ENCODE results near the gene LBP.
A peak's percentile ranks its signal among the peaks of the same experiment; 100 is the strongest.
"Not testable (repeated sequence)": the region's sequence is repeated elsewhere in the genome, so short reads cannot be mapped to it uniquely, and the experiment has no call there.

LBP gene

DNA sequence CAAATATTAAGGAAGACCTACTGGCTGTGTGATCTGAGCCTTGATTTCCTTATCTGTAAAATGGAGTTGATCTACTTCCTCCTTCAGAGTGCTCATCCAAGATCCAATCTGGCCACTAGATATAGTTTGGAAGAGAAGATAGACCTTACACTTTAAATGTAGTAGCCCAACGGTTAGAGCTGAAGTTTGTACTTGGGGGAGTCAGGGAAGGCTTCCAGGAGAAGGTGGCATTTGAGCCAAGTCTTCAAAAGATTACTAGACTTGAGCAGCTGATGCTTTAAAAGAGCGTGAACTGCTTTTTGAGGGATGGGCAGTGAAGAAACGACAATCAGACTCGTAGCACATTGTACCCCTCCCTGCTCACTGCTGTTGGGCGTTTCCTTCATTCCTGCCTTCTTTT, 3.6 kb downstream of the LBP start:
- DNase-seq, result no peak
- TF ChIP-seq GATA1 (IDR thresholded peaks at IDR 0.05; ENCODE audit: low read depth, low read length) (no peak), POLR2A (IDR thresholded peaks at IDR 0.05; ENCODE audit: low read length) (no peak)

DNA sequence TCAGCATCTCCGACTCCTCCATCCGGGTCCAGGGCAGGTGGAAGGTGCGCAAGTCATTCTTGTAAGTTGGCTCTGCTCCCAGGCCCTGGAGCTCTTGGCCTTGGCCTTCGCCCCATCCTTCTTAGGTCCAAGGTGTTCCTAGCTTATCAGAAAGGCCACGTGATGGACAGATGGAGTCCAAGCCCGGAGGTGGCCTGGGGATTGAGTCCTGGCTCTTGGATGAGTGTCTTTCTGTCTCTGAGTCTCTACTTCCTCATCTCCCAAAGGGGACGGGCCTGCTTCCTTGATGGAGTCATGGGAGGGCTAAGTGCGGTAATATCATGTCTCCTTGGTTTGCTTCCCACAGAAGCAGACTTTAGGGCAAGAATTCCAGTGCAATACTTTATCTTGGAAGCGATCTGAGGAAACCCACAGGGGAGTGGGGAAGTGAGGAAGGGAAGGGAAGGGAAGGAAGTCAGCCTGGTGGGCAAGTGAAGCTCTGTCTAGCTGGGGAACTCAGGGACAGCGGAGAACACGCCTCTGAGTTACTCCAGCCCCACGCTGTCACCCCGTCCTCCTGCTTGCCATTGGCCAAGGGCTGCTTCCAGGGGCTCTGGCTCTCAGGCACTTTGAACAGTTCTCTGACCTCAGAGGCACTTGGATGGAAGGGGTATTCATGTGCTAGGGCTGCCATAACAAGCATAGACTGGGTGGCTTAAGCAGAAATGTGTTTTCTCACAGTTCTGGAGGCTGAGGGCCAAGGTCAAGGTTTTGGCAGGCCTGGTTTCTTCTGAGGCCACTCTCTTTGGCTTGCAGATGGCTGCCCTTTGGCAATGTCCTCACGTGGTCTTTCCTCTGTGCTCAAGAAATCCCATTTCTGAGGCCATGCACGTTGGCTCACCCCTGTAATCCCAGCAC, 4.8 kb downstream of the LBP start:
- TF ChIP-seq POLR2A (IDR thresholded peaks at IDR 0.05; ENCODE audit: low read length), result no peak
- DNase-seq, result no peak

DNA sequence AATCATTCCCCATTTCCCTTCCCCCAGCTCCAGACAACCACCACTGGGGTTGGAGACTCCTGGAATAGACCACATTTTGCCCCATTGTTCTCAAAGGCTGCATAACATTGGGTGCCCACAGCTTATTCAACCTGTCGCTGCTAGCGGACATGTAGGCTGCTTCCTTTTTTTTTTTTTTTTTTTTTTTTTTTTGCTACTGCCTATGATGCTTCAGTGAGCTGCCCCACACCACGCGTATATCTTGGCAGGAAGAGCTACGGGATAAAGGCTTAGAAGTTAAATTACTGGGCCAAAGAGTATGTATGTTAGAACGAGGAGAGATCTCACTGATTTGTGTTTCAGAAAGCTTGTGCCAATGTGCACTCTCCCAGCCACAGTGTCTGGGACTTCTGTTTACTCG, 7.0 kb downstream of the LBP start:
- no peak for DNase-seq

DNA sequence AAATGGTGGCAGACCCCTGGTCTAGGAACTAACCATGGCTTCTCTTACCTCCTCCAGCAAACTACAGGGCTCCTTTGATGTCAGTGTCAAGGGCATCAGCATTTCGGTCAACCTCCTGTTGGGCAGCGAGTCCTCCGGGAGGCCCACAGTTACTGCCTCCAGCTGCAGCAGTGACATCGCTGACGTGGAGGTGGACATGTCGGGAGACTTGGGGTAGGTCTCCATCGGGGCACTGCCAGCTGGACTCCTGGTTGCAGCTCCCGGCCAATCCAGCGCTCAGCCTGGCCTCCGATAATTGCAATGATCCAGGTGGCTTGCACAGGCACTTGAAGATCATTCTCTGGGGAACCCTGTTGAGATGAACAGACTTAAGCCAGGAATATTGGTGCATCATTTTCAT, 7.9 kb downstream of the LBP start:
- no peak for DNase-seq
- TF ChIP-seq GATA1 (IDR thresholded peaks at IDR 0.05; ENCODE audit: low read depth, low read length), result no peak
- TF ChIP-seq POLR2A (IDR thresholded peaks at IDR 0.05; ENCODE audit: low read length), result no peak

More for the DNA sequence above, 7.0 kb downstream of the LBP start:
- TF ChIP-seq POLR2A (IDR thresholded peaks at IDR 0.05; ENCODE audit: low read length), result no peak
- no peak for TF ChIP-seq GATA1 (IDR thresholded peaks at IDR 0.05; ENCODE audit: low read depth, low read length)

DNA sequence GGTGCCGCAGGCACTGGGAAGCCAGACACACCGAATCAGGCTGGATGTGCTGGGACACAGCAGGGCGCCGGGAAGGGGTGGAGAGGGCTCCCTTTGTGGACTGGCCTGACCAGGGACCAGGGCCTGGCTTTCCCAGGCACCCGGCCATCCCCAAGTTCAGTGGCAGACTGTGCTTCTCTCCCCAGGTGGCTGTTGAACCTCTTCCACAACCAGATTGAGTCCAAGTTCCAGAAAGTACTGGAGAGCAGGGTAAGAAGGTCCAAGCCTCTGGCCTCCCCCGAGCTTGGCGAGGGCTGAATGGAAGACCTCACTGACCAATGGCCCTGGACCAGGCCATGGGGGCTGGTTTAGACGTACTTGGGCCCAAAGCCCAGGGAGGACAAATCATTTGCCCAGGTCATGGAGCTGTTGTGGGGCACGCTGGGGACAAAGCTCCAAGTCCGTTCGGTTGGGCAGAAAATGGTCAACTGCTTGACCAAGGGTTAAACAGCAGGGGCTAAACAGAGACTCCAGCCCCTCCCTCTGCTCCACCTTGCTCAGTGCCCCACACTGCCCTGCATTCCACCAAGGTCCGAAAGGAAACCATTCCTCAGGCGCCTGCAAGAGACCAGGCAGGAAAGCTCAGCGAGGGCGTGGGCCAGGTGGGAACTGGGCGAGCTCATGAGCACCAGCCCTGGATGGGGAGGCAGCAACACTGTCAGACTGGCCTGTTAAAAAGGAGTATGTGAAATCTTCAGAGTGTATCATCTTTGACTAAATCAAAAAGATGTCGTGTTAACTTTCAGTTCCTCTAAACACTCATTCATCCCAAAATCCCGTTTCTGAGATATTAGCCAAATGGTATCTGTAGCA, 9.1 kb downstream of the LBP start:
- DNase-seq, result no peak
- no peak for TF ChIP-seq GATA1 (IDR thresholded peaks at IDR 0.05; ENCODE audit: low read depth, low read length)
- no peak for TF ChIP-seq POLR2A (IDR thresholded peaks at IDR 0.05; ENCODE audit: low read length)

DNA sequence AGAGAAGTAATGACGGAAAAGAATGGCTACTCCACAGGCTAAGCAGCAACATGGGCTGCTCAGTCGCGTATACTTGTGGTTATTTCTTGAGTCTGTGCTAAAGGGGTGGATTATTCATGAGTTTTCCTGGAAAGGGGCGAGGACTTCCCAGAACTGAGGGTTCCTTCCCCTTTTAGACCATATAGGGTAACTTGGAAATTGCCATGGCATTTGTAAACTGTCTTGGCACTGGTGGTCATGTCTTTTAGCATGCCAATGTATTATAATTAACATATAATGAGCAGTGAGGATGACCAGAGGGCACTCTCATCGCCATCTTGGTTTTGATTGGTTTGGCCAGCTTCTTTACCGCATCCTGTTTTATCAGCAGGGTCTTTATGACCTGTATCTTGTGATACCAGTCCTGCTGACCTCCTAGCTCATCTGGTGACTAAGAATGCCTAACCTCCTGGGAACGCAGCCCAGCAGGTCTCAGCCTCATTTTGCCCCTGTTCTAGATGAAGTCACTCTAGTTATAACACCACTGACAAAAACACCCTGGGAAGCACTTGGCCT, 11.4 kb downstream of the LBP start:
- DNase-seq, result peak; percentile 62 to 71
- TF ChIP-seq POLR2A (IDR thresholded peaks at IDR 0.05; ENCODE audit: low read length), result no peak
- no peak for TF ChIP-seq GATA1 (IDR thresholded peaks at IDR 0.05; ENCODE audit: low read depth, low read length)

DNA sequence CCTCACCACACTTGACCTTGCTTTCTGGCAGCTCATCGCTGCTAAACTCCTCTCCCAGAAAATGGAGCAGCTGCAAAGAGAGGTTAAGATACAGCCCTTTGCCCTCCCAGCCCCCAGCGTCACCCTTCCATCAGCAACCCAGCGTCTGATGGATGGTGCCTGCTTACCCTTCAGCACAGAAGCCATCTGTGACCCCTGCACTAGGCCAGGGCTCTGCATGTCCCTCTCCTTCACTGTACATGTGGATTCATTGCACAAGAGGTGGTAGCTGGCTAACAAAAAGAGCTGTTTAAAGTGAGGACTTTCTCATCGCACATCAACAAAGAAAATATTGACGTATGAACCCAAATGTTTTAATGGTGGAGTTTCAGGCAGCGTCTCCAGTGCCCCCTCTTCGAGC, 12.3 kb downstream of the LBP start:
- TF ChIP-seq POLR2A (IDR thresholded peaks at IDR 0.05; ENCODE audit: low read length), result no peak
- TF ChIP-seq GATA1 (IDR thresholded peaks at IDR 0.05; ENCODE audit: low read depth, low read length), result no peak
- DNase-seq, result no peak

DNA sequence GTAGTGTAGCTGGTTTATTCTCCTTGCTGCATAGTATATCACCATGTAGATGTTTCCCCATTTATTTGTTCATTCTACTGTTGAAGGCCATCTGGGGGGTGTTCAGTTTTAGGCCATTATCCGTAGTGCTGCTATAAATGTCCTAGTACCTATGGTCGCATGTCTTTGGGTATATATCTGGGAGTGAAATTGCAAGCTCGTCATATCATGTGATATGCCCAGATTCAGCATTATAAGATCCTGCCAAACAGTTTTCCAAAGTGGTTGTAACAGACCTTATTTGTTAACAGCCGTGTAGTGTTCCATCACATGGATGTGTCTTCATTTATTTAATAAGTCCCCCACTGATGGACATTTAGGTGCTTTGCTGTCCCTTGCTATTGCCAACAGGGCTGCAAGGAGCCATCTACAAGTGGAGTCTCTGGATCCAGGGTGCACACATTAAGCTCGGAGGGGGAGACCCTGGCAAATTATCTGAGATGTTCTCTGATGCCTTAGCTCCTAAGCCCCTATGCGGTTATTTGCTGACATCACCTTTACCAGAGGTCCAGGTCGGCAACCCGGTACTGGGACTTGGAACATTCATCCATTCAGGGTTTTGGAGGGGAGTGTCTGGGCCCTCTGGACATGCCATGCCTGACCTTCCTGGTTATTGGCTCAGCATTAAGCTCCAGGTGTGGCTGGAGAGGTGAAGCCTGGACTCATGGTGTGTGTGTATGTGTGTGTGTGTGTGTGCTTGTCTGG, 16.9 kb downstream of the LBP start:
- no peak for DNase-seq
- no peak for TF ChIP-seq POLR2A (IDR thresholded peaks at IDR 0.05; ENCODE audit: low read length)
- no peak for TF ChIP-seq GATA1 (IDR thresholded peaks at IDR 0.05; ENCODE audit: low read depth, low read length)

DNA sequence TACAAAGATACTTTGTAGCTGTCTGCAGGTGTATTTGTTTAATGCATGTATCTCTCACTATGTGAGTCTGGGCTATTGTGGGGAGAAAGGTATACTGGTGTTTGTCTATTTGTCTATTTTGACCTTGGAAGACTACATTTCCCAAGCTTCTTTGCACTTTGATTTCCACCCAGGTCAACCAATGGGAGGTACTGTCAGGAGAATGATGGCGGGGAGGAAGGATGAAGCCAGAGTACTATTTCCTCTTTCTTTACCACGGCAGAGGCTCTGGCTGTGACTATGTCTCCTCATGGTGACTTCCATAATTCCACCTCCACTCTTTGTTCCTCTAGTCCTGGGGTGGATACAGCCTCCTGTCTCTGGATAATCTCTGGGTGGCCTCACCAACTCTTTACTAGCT, 23.1 kb downstream of the LBP start:
- DNase-seq, result no peak
- TF ChIP-seq GATA1 (IDR thresholded peaks at IDR 0.05; ENCODE audit: low read depth, low read length) (no peak), POLR2A (IDR thresholded peaks at IDR 0.05; ENCODE audit: low read length) (no peak)

DNA sequence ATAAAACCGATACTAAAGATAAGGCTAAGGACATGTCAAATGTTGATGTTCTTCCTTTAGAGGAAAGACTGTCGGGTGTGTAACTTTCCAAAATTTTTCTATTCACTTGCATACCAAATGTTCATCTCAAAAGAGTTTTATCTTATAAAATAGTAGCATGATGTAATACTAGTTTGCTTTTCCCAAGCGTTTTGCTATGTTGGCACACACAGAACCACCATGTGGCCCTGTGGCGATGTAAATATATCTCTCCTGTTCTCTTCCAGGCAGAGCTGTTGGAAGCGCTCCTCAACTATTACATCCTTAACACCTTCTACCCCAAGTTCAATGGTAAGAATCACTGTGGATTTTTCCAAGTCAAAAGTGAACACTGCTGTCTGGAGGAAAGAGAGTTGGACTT, 26.5 kb downstream of the LBP start:
- TF ChIP-seq POLR2A (IDR thresholded peaks at IDR 0.05; ENCODE audit: low read length) (no peak), GATA1 (IDR thresholded peaks at IDR 0.05; ENCODE audit: low read depth, low read length) (no peak)

DNA sequence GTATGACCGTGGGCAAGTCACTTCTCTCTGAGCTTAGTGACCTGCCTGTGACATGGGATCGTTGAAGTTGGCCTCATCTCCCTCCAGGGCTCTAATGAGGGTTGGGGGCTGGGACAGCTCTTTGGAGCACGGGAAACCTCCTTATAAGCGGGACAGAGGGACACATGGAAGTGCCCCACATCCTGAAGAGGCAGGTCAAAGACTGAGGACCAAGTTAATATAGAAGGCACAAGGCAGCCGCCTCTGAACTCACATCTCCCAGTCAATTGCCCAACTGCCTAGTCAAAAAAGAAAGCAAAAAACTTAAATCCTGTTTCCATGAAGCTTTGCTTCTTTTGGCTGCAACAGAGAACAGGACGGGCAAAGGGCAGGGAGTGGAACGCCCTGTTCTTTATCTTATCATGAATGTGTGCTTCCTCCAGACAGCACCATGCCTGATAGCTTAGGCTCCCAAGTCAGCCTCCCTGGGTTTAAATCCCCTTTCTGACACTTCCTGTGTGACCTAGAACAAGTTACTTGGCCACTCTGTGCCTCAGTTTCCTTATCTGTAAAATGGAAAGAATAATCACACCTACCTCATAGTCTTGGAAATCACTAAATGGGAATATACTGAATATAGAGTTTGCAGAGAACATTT, 27.1 kb downstream of the LBP start:
- no peak for TF ChIP-seq GATA1 (IDR thresholded peaks at IDR 0.05; ENCODE audit: low read depth, low read length)
- TF ChIP-seq POLR2A (IDR thresholded peaks at IDR 0.05; ENCODE audit: low read length), result no peak
- peak; percentile 37 to 74 for DNase-seq

More for the DNA sequence above, 26.5 kb downstream of the LBP start:
- DNase-seq, result no peak

DNA sequence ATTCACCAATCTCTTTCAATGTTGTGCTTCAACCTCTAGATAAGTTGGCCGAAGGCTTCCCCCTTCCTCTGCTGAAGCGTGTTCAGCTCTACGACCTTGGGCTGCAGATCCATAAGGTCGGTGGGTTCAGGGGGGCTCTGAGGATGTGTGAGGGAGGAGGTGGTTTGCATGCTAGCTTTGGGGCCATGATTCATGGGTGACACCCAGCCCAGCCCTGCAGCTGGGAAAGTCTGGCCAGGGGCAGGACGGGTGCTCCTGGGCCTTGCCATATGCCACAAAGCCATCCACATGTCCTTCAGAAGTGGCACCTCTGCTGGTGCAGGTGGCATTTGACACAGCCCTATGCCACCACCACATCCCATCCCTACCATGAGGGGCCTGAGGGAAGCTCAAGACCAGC, 27.6 kb downstream of the LBP start:
- DNase-seq, result no peak
- TF ChIP-seq GATA1 (IDR thresholded peaks at IDR 0.05; ENCODE audit: low read depth, low read length) (no peak), POLR2A (IDR thresholded peaks at IDR 0.05; ENCODE audit: low read length) (no peak)

DNA sequence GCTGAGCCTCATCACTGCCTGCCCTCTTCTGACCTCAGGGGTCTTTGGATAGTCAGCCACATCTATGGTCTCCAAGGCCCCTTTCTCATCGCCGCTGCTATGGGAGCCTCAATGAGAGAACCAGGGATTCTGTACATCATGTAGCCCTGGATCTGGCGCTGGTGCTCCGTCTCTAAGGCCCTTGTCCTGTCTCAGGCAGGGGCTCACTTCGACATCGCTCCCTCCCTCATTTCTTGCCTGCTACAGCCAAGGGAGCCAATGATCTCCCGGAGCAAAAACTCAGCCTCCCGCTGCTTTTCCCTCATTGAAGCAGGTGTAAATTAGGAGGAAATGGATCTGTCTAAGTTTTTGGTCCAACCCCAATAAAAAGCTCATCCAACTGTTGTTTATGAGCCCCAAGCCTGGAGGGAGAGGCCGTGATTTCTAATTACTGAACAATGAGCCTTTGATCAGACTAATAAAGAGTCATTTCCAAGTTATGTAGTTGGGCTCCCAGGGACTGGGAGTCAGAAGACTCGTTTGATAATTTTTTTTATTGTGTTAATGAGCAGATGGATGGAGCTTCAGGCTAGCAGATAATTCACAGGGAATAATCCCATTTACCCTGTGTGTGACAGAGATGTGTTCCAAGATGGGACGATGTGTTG, 30.9 kb downstream of the LBP start:
- no peak for DNase-seq
- no peak for TF ChIP-seq POLR2A (IDR thresholded peaks at IDR 0.05; ENCODE audit: low read length)

DNA sequence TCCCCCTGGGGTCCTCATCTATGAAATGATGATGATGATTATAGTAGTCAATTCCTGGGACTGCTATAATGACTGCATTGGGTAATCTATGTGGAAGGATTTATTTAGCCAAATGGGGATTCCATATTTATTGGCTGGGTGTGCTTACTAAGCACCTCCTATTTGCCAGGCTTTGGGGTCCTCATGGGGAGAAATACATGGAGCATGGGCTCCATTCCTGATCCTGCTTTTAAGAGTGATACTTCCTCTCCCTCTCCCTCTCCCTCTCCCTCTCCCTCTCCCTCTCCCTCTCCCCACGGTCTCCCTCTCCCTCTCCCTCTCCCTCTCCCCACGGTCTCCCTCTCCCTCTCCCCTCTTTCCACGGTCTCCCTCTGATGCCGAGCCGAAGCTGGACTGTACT, 31.6 kb downstream of the LBP start:
- not testable (repeated sequence) for DNase-seq
